DMS153 treated with DMSO at 0.1 percent for 48 hours (cell line): Measurements from ENCODE around the gene EIF3A.
A peak's percentile ranks its signal among the peaks of the same experiment; 100 is the strongest.

Experiments
- DNase-seq: peaks from one replicate; lab custom pipeline; 2025; ENCODE audit not compliant: unreplicated experiment; lab: John Stamatoyannopoulos, UW

The EIF3A gene

DNA sequence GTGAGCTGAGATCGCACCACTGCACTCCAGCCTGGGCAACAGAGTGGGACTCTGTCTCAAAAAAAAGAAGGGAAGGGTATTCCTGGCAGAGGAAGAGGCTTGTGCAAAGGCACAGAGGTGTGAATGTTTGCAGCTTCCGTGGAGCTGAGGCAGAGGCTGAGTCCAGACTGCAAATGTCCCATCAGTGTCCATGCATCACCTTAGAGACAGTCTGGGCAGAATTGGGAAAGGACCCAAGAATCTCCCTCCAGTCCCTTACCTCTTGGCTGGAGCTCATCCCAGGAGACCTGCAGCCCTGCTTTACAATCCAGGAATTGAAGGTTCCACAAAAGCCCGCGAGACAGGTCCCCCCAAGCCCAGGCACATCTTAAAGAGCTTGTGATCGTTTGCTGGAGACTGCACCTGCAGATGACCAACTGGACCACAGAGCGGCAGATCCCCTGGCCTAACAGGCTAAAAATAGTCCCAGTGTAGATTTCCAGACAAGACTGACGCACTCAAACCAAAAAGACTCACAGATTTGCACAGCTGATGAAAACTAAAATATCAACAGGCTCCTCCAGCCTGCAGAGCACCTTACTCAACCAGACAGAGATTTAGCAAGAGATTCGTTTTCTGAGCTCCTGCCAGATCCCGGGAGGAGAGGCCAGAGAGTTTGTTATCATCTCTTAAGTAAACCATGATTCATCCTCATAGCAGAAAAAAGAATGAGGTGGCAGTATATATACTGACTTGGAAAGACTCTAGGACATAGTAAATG is 74.0 kb downstream of the EIF3A start:
- DNase-seq, result no peak

DNA sequence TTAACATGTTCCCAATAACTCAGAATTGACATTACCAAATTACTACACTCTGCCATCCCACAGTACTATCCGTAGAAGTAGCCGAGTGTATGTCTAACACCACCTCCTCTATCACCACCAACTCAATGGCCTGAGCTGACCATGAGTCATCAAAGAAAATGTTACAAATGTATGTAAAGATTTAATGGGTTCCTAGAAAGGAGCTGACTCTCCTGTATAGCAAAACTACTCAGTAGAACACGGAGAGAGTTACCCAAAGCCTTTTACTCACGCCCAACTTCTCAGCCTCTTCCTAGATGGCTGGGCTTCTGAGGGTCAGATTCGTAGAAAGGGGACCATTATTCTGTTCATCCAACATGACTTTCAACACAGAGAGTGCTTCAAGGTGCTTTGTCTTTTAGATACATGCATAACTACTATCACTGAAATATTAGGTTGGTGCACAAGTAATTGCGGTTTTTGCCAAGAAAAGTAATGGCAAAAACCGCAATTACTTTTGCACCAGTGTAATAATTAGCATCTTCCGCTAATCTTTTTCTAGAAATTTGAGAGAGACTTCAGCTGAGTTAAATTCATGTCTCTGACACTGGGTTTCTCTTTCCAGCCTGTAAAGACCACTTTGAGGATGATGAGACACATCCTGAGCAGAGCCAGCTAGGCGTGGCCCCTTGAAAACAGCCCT is 75.1 kb downstream of the EIF3A start:
- no peak for DNase-seq

GRCh38 chr10:119003572-119004289 is 76.9 kb downstream of the EIF3A start:
- DNase-seq, result no peak

DNA sequence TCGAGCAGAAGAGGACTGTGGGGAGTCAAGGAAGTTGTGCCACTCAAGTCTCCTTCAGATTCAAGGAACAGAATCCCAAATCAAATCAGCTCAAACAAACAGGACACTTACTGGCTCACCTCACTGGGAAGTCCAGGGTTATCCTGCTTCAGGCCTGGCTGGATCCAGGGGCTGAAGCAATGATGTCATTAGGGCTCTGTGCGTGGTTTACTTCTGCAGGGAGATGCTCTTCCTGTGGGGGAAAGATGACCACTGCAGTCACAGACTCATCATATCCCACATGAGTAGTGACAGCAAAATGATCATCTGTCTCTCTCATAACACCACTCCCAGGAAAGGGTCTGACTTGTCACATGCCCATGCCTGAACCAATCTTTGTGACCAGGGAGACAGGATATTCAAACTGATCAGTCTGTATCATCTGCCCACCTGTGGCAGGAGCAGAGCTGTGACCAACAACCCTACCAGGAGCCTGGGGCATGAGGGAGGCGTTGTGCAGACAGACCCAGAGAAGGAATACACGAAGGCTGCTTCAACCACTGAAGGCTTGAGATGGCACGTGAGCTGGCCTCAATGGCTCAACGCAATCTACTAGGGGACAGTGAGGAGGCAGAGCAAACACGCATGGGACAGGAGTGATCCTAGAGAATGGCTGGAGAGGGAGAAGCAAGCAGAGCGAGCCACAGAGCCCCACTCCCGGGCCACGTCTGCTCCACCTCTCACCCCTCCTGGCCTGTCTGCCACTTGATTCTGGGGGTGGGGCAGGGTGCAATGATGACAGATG is 78.7 kb downstream of the EIF3A start:
- no peak for DNase-seq

DNA sequence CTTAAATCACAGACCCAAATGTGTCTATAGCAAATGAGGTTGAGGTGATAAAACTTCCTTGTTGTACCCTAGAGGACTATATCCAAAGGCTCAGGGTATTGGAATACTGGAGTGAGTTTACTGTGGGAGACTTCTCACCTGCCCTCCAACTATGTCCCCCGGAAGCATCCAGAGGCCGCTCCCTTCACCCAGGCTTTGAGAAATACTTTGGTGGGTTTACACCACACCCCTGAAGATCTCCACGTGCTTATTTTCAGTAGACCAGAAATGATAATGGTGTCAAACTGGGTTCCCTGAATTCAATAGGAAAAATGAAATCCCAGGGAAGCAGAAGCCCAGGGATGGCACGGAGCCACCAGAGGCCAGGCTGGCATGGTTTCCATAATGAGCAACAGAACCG is 82.4 kb downstream of the EIF3A start:
- no peak for DNase-seq

GRCh38 chr10:118997379-118997778 is 83.2 kb downstream of the EIF3A start:
- no peak for DNase-seq

DNA sequence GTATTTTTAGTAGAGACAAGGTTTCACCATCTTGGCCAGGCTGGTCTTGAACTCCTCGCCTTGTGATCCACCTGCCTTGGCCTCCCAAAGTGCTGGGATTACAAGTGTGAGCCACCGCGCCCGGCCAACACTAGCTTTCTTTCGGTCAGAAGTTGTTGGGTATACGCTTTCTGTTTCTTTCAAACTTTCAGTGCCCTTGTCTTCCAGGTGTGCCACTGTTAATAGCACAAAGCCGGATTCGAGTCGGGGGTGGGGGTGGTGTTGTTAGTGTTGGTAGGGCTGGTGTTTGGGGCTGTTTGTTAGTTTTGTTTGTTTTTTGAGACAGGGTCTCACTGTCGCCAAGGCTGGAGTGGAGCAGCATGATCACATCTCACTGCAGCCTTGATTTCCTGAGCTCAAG is 84.9 kb downstream of the EIF3A start:
- DNase-seq, result no peak

- no peak for DNase-seq
These were observed 86.3 kb downstream of the EIF3A start for GRCh38 chr10:118994321-118994720.

GRCh38 chr10:118993214-118993613 is 87.4 kb downstream of the EIF3A start:
- no peak for DNase-seq

- DNase-seq, result no peak
These were observed 88.1 kb downstream of the EIF3A start for GRCh38 chr10:118992496-118992895.

DNA sequence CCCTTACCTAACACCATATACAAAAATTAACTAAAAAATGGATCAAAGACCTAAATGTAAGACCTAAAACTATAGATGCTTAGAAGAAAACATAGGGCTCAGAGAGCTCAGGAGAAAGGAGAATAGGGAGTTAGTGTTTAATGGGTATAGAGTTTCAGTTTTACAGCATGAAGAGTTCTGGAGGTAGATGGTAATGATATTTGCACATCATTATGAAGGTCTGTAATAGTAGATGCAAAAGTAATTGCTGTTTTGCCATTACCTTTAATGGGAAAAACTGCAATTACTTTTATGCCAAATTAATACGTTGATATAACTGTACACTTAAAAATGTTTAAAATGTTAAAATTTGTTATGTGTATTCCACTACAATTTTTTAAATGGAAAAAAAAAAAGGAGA is 90.3 kb downstream of the EIF3A start:
- DNase-seq, result peak; percentile 0

GRCh38 chr10:118986815-118987790 is 93.5 kb downstream of the EIF3A start:
- DNase-seq, result no peak

GRCh38 chr10:118985576-118985975 is 95.0 kb downstream of the EIF3A start:
- no peak for DNase-seq
